SK-N-SH (cell line): ENCODE data around the gene OR51E1. TPM values are rescaled to one million over a fixed set of nuclear protein-coding genes. Genes with fewer than 3 reads are reported as not detected.

ENCODE experiments used
- CTCF ChIA-PET: fragments of 300-600, 350-600 bp; formaldehyde crosslinking; extraction: SDS; loops from one replicate; lab custom pipeline; 2021; lab: Yijun Ruan, JAX
- POLR2A ChIA-PET: fragments of 350-600 bp; sonication (Branson Sonifier 250); formaldehyde crosslinking; extraction: SDS; loops from one replicate; lab custom pipeline; 2020; ENCODE audit warnings: antibody characterized with exemption, inconsistent platforms; lab: Yijun Ruan, JAX
- DNase-seq: peaks from one replicate; pipeline ENCODE4 v3.0.0; 2012
- H2AFZ ChIP-seq: fragments of 200-600 bp; sonication (generic); 2 replicates; pipeline ENCODE4 v1.8.1; 2016; ENCODE audit warnings: antibody characterized with exemption, mild to moderate bottlenecking, low read depth
- H3F3A ChIP-seq: fragments of 200-600 bp; sonication (generic); replicated peaks from 2 replicates; pipeline ENCODE3; 2016; ENCODE audit warnings: antibody characterized with exemption, mild to moderate bottlenecking; ENCODE audit not compliant: insufficient read depth
- H3K27ac ChIP-seq, 2 experiments: fragments of 200-500 bp in 1 of 2; fragments of 200-600 bp in 1 of 2; sonication (Bioruptor generic) in 1 of 2; sonication (generic), shearing (Covaris generic) in 1 of 2; 2 replicates each; pipeline versions ENCODE4 v1.5.1 to v1.6.1; 2014 to 2016; ENCODE audit warnings: low read depth in 2 of 2, inconsistent platforms in 1 of 2, low read length in 1 of 2, mild to moderate bottlenecking in 1 of 2, mixed read lengths in 1 of 2
- H3K27me3 ChIP-seq: fragments of 200-600 bp; sonication (generic), shearing (Covaris generic); 2 replicates; pipeline ENCODE4 v1.6.1; 2016; ENCODE audit warnings: mixed run types; ENCODE audit not compliant: insufficient read depth
- H3K36me3 ChIP-seq, 2 experiments: fragments of 200-500 bp in 1 of 2; fragments of 200-600 bp in 1 of 2; sonication (Bioruptor generic) in 1 of 2; sonication (generic) in 1 of 2; replicated peaks in 1 of 2; 2 replicates each; pipeline versions ENCODE3 to v1.5.1; 2014 to 2016; ENCODE audit warnings: low read length in 1 of 2, mild to moderate bottlenecking in 1 of 2; ENCODE audit not compliant: insufficient read depth in 2 of 2, control insufficient read depth in 1 of 2
- H3K4me1 ChIP-seq, 2 experiments: fragments of 200-500 bp in 1 of 2; fragments of 200-600 bp in 1 of 2; sonication (Bioruptor generic) in 1 of 2; sonication (generic), shearing (Covaris generic) in 1 of 2; 2 replicates each; pipeline versions ENCODE4 v1.5.1 to v1.6.1; 2014 to 2016; ENCODE audit warnings: low read depth in 1 of 2, low read length in 1 of 2, mixed run types in 1 of 2; ENCODE audit not compliant: insufficient read depth in 2 of 2, control insufficient read depth in 1 of 2
- H3K4me2 ChIP-seq: fragments of 200-600 bp; sonication (generic), shearing (Covaris generic); 2 replicates; pipeline ENCODE4 v1.6.1; 2017; ENCODE audit warnings: mixed run types
- H3K4me3 ChIP-seq, 2 experiments: fragments of 200-500 bp in 1 of 2; fragments of 200-600 bp in 1 of 2; sonication (Bioruptor generic) in 1 of 2; sonication (generic), shearing (Covaris generic) in 1 of 2; 2 replicates each; pipeline versions ENCODE4 v1.5.1 to v1.8.1; 2014 to 2016; ENCODE audit warnings: low read depth in 2 of 2, inconsistent platforms in 1 of 2, low read length in 1 of 2, mild to moderate bottlenecking in 1 of 2, mixed read lengths in 1 of 2, moderate library complexity in 1 of 2
- H3K79me2 ChIP-seq: fragments of 200-600 bp; sonication (generic); 2 replicates; pipeline ENCODE4 v1.8.1; 2017; ENCODE audit warnings: mild to moderate bottlenecking; ENCODE audit not compliant: insufficient read depth
- H3K9ac ChIP-seq: fragments of 200-600 bp; sonication (generic); 2 replicates; pipeline ENCODE4 v1.6.1; 2017; ENCODE audit warnings: mixed run types
- H3K9me2 ChIP-seq: fragments of 200-600 bp; sonication (generic); 2 replicates; pipeline ENCODE4 v1.6.1; 2017; ENCODE audit warnings: mixed run types
- H3K9me3 ChIP-seq: fragments of 200-600 bp; sonication (generic); 2 replicates; pipeline ENCODE4 v1.6.1; 2017; ENCODE audit warnings: mixed run types, mild to moderate bottlenecking, moderate library complexity
- H4K20me1 ChIP-seq: fragments of 200-600 bp; sonication (generic); 2 replicates; pipeline ENCODE4 v1.6.1; 2017; ENCODE audit warnings: mild to moderate bottlenecking, mixed run types; ENCODE audit not compliant: insufficient read depth
- CTCF ChIP-seq: fragments of 200-600 bp; sonication (generic); IDR thresholded peaks from 2 replicates; pipeline ENCODE4 v1.6.1; 2017; ENCODE audit warnings: antibody characterized with exemption, mild to moderate bottlenecking, moderate library complexity
- ELF1 ChIP-seq: IDR thresholded peaks from 2 replicates; pipeline ENCODE4 v1.4.0; 2012
- EP300 ChIP-seq, 2 experiments: IDR thresholded peaks; 2 replicates each; pipeline versions ENCODE4 v1.4.0 to v1.6.1; 2012; ENCODE audit warnings: borderline replicate concordance in 1 of 2, low read depth in 1 of 2, low read length in 1 of 2
- FOXM1 ChIP-seq: IDR thresholded peaks from 2 replicates; pipeline ENCODE4 v1.4.0; 2012; ENCODE audit warnings: low read depth, mild to moderate bottlenecking
- JUND ChIP-seq: IDR thresholded peaks from 2 replicates; pipeline ENCODE4 v1.4.0; 2012
- MEF2A ChIP-seq: IDR thresholded peaks from 2 replicates; pipeline ENCODE4 v1.4.0; 2012; ENCODE audit warnings: low read depth, borderline replicate concordance
- MXI1 ChIP-seq: IDR thresholded peaks from 2 replicates; pipeline ENCODE4 v1.6.1; 2012; ENCODE audit warnings: mild to moderate bottlenecking, low read depth, low read length, improper control_type of control experiment
- POLR2AphosphoS5 ChIP-seq: IDR thresholded peaks from 2 replicates; pipeline ENCODE4 v1.6.1; 2012; ENCODE audit warnings: low read depth, low read length
- RCOR1 ChIP-seq: fragments of 150-350 bp; IDR thresholded peaks from 2 replicates; pipeline ENCODE4 v1.6.1; 2017; ENCODE audit warnings: antibody characterized with exemption, low read length
- RFX5 ChIP-seq: IDR thresholded peaks from 2 replicates; pipeline ENCODE4 v1.6.1; 2012; ENCODE audit warnings: mild to moderate bottlenecking, improper control_type of control experiment, low read length
- SIN3A ChIP-seq: IDR thresholded peaks from 2 replicates; pipeline ENCODE4 v1.6.1; 2012; ENCODE audit warnings: low read depth, mild to moderate bottlenecking, low read length, moderate library complexity, borderline replicate concordance
- TCF12 ChIP-seq: IDR thresholded peaks from 2 replicates; pipeline ENCODE4 v1.4.0; 2012
- TEAD4 ChIP-seq: IDR thresholded peaks from 2 replicates; pipeline ENCODE4 v1.4.0; 2012; ENCODE audit warnings: mild to moderate bottlenecking, borderline replicate concordance; ENCODE audit not compliant: insufficient read depth
- WGBS: methylation state at CpG from one replicate; pipeline ENCODE4 v1.1.6; 2017; ENCODE audit warnings: low lambda C conversion rate; 5-methylcytosine and 5-hydroxymethylcytosine counted together
- polyA plus RNA-seq, 3 experiments: library from polyadenylated mRNA; depleted of rRNA; stranded (reverse); fragments of >200 nt; gene quantifications; 2 replicates each; pipeline ENCODE4 v1.2.3, GENCODE V29; 2012
- TF ChIP-seq, protein P1 (sequence below): IDR thresholded peaks from 2 replicates; pipeline ENCODE4 v1.4.0; 2012; ENCODE audit warnings: low read depth, borderline replicate concordance
- TF ChIP-seq, protein P2 (sequence below): fragments of 150-350 bp; IDR thresholded peaks from 2 replicates; pipeline ENCODE4 v1.6.1; 2017; ENCODE audit warnings: antibody characterized with exemption, low read length, low read depth, borderline replicate concordance
- TF ChIP-seq, protein P3 (sequence below): IDR thresholded peaks from 2 replicates; pipeline ENCODE4 v1.4.0; 2012; ENCODE audit warnings: low read depth
- TF ChIP-seq, protein P4 (sequence below): IDR thresholded peaks from 2 replicates; pipeline ENCODE4; 2012

OR51E1 gene
- polyA plus RNA-seq (2012; rRNA removed): not detected in 2 replicates
- polyA plus RNA-seq (2012; cell fraction: cytosol; rRNA removed): not detected in 2 replicates
- polyA plus RNA-seq (2012; cell fraction: nucleus; rRNA removed): not detected in 2 replicates

- Histone ChIP-seq H3K4me3 (no peak within 1 kb of the TSS), H3K4me2 (no peak within 1 kb of the TSS), H3K79me2 (no peaks in the 10 kb centered on the region), H3K27me3 (peaks cover 17% of the 10 kb centered on the region), H3K9ac (no peak within 1 kb of the TSS), H3K36me3 (no peaks in the 10 kb centered on the region), H3K4me1 (peaks cover 0 to 8% of the 10 kb centered on the region in 2 experiments; a peak in 1 of 4 replicates), H2AFZ (no peak within 1 kb of the TSS), H3F3A (no peaks in the 10 kb centered on the region), H3K27ac (no peak within 1 kb of the TSS), H3K9me2 (no peaks in the 10 kb centered on the region), H3K9me3 (no peaks in the 10 kb centered on the region), H4K20me1 (no peaks in the 10 kb centered on the region)
- ChIA-PET POLR2A (no interaction called here), CTCF (no interaction called here)
- TF ChIP-seq JUND: no peak
- no peak for TF ChIP-seq MEF2A
- TF ChIP-seq, protein P1, sequence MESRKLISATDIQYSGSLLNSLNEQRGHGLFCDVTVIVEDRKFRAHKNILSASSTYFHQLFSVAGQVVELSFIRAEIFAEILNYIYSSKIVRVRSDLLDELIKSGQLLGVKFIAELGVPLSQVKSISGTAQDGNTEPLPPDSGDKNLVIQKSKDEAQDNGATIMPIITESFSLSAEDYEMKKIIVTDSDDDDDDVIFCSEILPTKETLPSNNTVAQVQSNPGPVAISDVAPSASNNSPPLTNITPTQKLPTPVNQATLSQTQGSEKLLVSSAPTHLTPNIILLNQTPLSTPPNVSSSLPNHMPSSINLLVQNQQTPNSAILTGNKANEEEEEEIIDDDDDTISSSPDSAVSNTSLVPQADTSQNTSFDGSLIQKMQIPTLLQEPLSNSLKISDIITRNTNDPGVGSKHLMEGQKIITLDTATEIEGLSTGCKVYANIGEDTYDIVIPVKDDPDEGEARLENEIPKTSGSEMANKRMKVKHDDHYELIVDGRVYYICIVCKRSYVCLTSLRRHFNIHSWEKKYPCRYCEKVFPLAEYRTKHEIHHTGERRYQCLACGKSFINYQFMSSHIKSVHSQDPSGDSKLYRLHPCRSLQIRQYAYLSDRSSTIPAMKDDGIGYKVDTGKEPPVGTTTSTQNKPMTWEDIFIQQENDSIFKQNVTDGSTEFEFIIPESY: no peak
- TF ChIP-seq, protein P2, sequence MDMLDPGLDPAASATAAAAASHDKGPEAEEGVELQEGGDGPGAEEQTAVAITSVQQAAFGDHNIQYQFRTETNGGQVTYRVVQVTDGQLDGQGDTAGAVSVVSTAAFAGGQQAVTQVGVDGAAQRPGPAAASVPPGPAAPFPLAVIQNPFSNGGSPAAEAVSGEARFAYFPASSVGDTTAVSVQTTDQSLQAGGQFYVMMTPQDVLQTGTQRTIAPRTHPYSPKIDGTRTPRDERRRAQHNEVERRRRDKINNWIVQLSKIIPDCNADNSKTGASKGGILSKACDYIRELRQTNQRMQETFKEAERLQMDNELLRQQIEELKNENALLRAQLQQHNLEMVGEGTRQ: no peak
- no peak for TF ChIP-seq TEAD4
- TF ChIP-seq EP300 (IDR thresholded peaks at IDR 0.05; ENCODE audit: borderline replicate concordance in 1 of 2, low read depth in 1 of 2, low read length in 1 of 2): no peak
- TF ChIP-seq POLR2AphosphoS5: no peak
- no peak for TF ChIP-seq FOXM1
- TF ChIP-seq MXI1: no peak
- TF ChIP-seq SIN3A: no peak
- no peak for TF ChIP-seq CTCF
- TF ChIP-seq RCOR1: no peak
- TF ChIP-seq ELF1: no peak
- TF ChIP-seq RFX5: no peak
- TF ChIP-seq, protein P3, sequence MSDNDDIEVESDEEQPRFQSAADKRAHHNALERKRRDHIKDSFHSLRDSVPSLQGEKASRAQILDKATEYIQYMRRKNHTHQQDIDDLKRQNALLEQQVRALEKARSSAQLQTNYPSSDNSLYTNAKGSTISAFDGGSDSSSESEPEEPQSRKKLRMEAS: no peak
- no peak for TF ChIP-seq TCF12
- TF ChIP-seq, protein P4, sequence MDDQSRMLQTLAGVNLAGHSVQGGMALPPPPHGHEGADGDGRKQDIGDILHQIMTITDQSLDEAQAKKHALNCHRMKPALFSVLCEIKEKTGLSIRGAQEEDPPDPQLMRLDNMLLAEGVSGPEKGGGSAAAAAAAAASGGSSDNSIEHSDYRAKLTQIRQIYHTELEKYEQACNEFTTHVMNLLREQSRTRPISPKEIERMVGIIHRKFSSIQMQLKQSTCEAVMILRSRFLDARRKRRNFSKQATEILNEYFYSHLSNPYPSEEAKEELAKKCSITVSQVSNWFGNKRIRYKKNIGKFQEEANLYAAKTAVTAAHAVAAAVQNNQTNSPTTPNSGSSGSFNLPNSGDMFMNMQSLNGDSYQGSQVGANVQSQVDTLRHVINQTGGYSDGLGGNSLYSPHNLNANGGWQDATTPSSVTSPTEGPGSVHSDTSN: no peak
- DNase-seq: no peak
- WGBS: 11% methylated on average over 3 of the region's 3 CpGs
Observed at GRCh38 chr11:4643682-4644081, at the start of gene OR51E1. Gene OR51E1, plus strand, starts transcription at chr11:4643982. Its CDS starts 8,545 bp downstream, at chr11:4652527.
